K562 (cell line): Measurements from ENCODE around the gene RGS3. TPM values are rescaled to one million over a fixed set of nuclear protein-coding genes. Genes with fewer than 3 reads are reported as not detected.
A peak's percentile ranks its signal among the peaks of the same experiment; 100 is the strongest.

Experiments
- BDP1 ChIP-seq: IDR thresholded peaks from 3 replicates; pipeline ENCODE4 v1.6.1; 2011; ENCODE audit not compliant: insufficient read length, insufficient read depth
- EHMT2 ChIP-seq: fragments of 450-650 bp; IDR thresholded peaks from 2 replicates; pipeline ENCODE4 v1.6.1; 2018; ENCODE audit warnings: antibody characterized with exemption
- GATAD2A ChIP-seq: fragments of 450-650 bp; IDR thresholded peaks from 2 replicates; pipeline ENCODE4 v1.6.1; 2017
- HDAC2 ChIP-seq: fragments of 450-650 bp; IDR thresholded peaks from 2 replicates; pipeline ENCODE4 v1.6.1; 2016; ENCODE audit warnings: mild to moderate bottlenecking
- HMG20B ChIP-seq: fragments of 250-450 bp; sonication (Bioruptor Pico); IDR thresholded peaks from 2 replicates; pipeline ENCODE4 v1.5.0; 2021; ENCODE audit warnings: mild to moderate bottlenecking
- JUNB ChIP-seq: fragments of 450-650 bp; formaldehyde crosslinking; conservative IDR thresholded peaks from 2 replicates; pipeline ENCODE4 v1.4.0; 2020; ENCODE audit warnings: mild to moderate bottlenecking
- MCM3 ChIP-seq: fragments of 450-650 bp; IDR thresholded peaks from 2 replicates; pipeline ENCODE4 v1.6.1; 2016
- MTA3 ChIP-seq: fragments of 450-650 bp; formaldehyde crosslinking; IDR thresholded peaks from 2 replicates; pipeline ENCODE4 v1.6.1; 2017; ENCODE audit warnings: mild to moderate bottlenecking, borderline replicate concordance
- MXI1 ChIP-seq: IDR thresholded peaks from 2 replicates; pipeline ENCODE4 v1.6.1; 2011; ENCODE audit warnings: low read depth, mild to moderate bottlenecking, improper control_type of control experiment, low read length
- NFE2L1 ChIP-seq: fragments of 450-650 bp; IDR thresholded peaks from 2 replicates; pipeline ENCODE4 v1.6.1; 2016; ENCODE audit warnings: missing genetic modification characterization, low read depth, mild to moderate bottlenecking, missing compliant biosample characterization, moderate library complexity, borderline replicate concordance
- NR3C1 ChIP-seq: sonication (generic); formaldehyde crosslinking; IDR thresholded peaks from 2 replicates; pipeline ENCODE4 v1.8.1; 2022; ENCODE audit warnings: missing genetic modification reagents
- PCBP2 ChIP-seq: fragments of 200-400 bp; formaldehyde crosslinking; IDR thresholded peaks from 2 replicates; pipeline ENCODE4 v1.6.1; 2018; ENCODE audit warnings: low read length, low read depth, mild to moderate bottlenecking, moderate library complexity; ENCODE audit not compliant: poor library complexity, severe bottlenecking
- SAFB ChIP-seq: fragments of 200-400 bp; formaldehyde crosslinking; IDR thresholded peaks from 2 replicates; pipeline ENCODE4 v1.6.1; 2017; ENCODE audit warnings: low read depth, low read length, borderline replicate concordance
- SMAD4 ChIP-seq: fragments of 250-450 bp; sonication (Bioruptor Pico); conservative IDR thresholded peaks from 2 replicates; pipeline ENCODE4 v1.8.0; 2021; ENCODE audit warnings: inconsistent platforms, mild to moderate bottlenecking, moderate library complexity
- SUPT5H ChIP-seq: fragments of 450-650 bp; IDR thresholded peaks from 2 replicates; pipeline ENCODE4 v1.6.1; 2016
- TCF7L2 ChIP-seq: fragments of 150-350 bp; IDR thresholded peaks from 2 replicates; pipeline ENCODE4 v1.6.1; 2016; ENCODE audit warnings: low read depth, mild to moderate bottlenecking, low read length, moderate library complexity
- ZNF12 ChIP-seq: sonication (generic); formaldehyde crosslinking; IDR thresholded peaks from 2 replicates; pipeline ENCODE4 v1.4.0; 2020; ENCODE audit warnings: mild to moderate bottlenecking, missing genetic modification reagents
- ZNF232 ChIP-seq: sonication (generic); formaldehyde crosslinking; IDR thresholded peaks from 2 replicates; pipeline ENCODE4 v1.8.0; 2022; ENCODE audit warnings: mild to moderate bottlenecking, missing genetic modification reagents
- ZNF354B ChIP-seq: fragments of 250-450 bp; sonication (Bioruptor Pico); IDR thresholded peaks from 2 replicates; pipeline ENCODE4 v1.4.0; 2020
- ZNF398 ChIP-seq: fragments of 250-450 bp; sonication (Bioruptor Pico); IDR thresholded peaks from 2 replicates; pipeline ENCODE4 v1.8.0; 2021; ENCODE audit warnings: moderate library complexity, mild to moderate bottlenecking, inconsistent platforms
- ZNF586 ChIP-seq: fragments of 450-650 bp; formaldehyde crosslinking; conservative IDR thresholded peaks from 2 replicates; pipeline ENCODE4 v1.4.0; 2020; ENCODE audit warnings: mild to moderate bottlenecking, moderate library complexity
- ZNF609 ChIP-seq: sonication (generic); formaldehyde crosslinking; IDR thresholded peaks from 2 replicates; pipeline ENCODE4 v1.8.1; 2023; ENCODE audit warnings: missing genetic modification reagents, mild to moderate bottlenecking, borderline replicate concordance
- ZNF696 ChIP-seq: fragments of 250-450 bp; sonication (Bioruptor Pico); conservative IDR thresholded peaks from 2 replicates; pipeline ENCODE4 v1.4.0; 2020; ENCODE audit warnings: mild to moderate bottlenecking, moderate library complexity
- ZSCAN32 ChIP-seq: fragments of 450-650 bp; formaldehyde crosslinking; IDR thresholded peaks from 2 replicates; pipeline ENCODE4 v1.4.0; 2020; ENCODE audit warnings: mild to moderate bottlenecking, moderate library complexity
- ZZZ3 ChIP-seq: fragments of 450-650 bp; IDR thresholded peaks from 2 replicates; pipeline ENCODE4 v1.6.1; 2016; ENCODE audit warnings: antibody characterized with exemption, mild to moderate bottlenecking, moderate library complexity
- polyA plus RNA-seq, 8 experiments: library from polyadenylated mRNA; depleted of rRNA in 4 of 8; stranded (reverse) in 5 of 8; unstranded in 3 of 8; fragments of >200 nt; fragmentation: Nextera tagmentation in 2 of 8; fragmentation: Illumina TruSeq in 1 of 8; extraction: Ambion mirVana in 2 of 8; extraction: Trizol in 1 of 8; gene quantifications; 2 replicates each; pipeline versions ENCODE4 v1.2.1 to v1.2.3, GENCODE V29; 2011 to 2014; ENCODE audit warnings: inconsistent platforms in 1 of 8, missing spikeins in 1 of 8
- total RNA-seq, 7 experiments: library from RNA; depleted of rRNA in 6 of 7; stranded (reverse); fragments of >200 nt in 6 of 7; fragmentation: Illumina TruSeq in 2 of 7; extraction: Trizol in 2 of 7; gene quantifications; 2 replicates each; pipeline versions ENCODE4 v1.2.1 to v1.2.3, GENCODE V29; 2011 to 2021; ENCODE audit warnings: low replicate concordance in 1 of 7

RGS3 gene
- total and polyA plus RNA-seq, 9 of the 15 experiments (the other 6 are each of a cell fraction or from before 2014, with no cell fraction given), result 0.08 to 2.9 (median 0.95) TPM

DNA sequence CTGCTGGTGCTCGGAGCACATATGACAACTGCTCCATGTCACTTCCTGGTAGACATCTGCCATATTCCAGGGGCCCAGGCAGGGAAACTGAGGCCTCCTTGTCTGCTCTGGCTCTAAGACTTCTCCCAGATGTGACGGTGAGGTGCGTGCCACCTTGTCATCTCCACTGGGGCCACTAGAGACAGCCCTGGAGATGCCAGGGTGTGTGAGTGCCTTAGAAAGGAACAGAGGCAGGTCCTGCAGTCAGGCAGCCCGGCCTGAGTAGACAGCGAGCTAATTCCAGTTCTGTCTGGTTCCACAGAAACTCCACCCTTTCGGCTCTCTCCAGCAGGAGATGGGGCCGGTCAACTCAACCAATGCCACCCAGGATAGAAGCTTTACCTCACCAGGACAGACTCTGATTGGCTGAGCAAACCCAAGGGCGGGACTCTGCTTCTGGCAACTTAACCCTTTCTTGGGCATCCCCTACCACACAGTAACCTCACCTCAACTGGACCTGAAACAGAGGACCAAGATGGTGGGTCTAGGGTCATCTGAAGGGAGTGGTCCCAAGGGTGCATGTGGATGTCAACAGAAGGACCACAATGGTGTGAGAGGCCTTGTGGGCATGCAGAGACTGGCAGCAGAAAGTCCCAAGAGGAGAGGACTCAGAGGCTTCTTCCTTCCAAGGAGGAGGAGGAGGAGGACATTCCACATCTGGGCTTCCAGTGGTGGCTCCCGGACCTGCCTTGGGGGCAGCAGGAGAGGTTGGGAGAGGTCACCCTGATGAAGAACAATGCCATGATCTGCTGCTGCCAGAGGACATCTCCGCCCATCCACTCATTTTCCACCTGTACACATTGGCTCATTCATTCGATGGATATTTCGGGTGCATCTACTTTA is 77.7 kb downstream of the RGS3 start (continued):
- no peak for TF ChIP-seq ZNF609 (CRISPR knock-in tag)
- no peak for TF ChIP-seq NR3C1
- no peak for TF ChIP-seq GATAD2A
- TF ChIP-seq ZSCAN32, result no peak
- no peak for TF ChIP-seq PCBP2
- TF ChIP-seq ZNF232, result no peak
- TF ChIP-seq HDAC2, result no peak
- no peak for TF ChIP-seq EHMT2
- TF ChIP-seq ZNF354B (CRISPR knock-in tag), result no peak
- TF ChIP-seq BDP1, result no peak
- no peak for TF ChIP-seq ZNF696 (CRISPR knock-in tag)
- TF ChIP-seq ZNF586 (CRISPR knock-in tag), result no peak
- no peak for TF ChIP-seq HMG20B (CRISPR knock-in tag)
- TF ChIP-seq MCM3, result no peak
- TF ChIP-seq MTA3, result no peak
- no peak for TF ChIP-seq MXI1
- TF ChIP-seq NFE2L1 (tag), result no peak
- TF ChIP-seq ZNF398 (CRISPR knock-in tag), result no peak
- TF ChIP-seq ZZZ3, result no peak
- TF ChIP-seq SMAD4, result 0 out of 2 replicates have a peak, but pooled peaks have one; percentile 41
- TF ChIP-seq SUPT5H, result peak; percentile 65
- no peak for TF ChIP-seq ZNF12 (CRISPR knock-in tag)
- TF ChIP-seq TCF7L2, result no peak
- no peak for TF ChIP-seq SAFB
- TF ChIP-seq JUNB, result no peak
